Measurements from ENCODE around the gene SPOPL.

Gene SPOPL

GRCh38 chr2:138610201-138610953, 108.8 kb downstream of the SPOPL start:
- DNase-seq, result no peak

- no peak for DNase-seq
These were observed 113.7 kb downstream of the SPOPL start for GRCh38 chr2:138615257-138615656.

GRCh38 chr2:138617026-138617425, 115.5 kb downstream of the SPOPL start:
- no peak for DNase-seq

- DNase-seq, result no peak
These were observed 117.4 kb downstream of the SPOPL start for GRCh38 chr2:138618971-138619370.

- no peak for DNase-seq
These were observed 118.9 kb downstream of the SPOPL start for GRCh38 chr2:138620431-138620830.

- DNase-seq, result no peak
These were observed 119.6 kb downstream of the SPOPL start for GRCh38 chr2:138621139-138621538.

- DNase-seq, result no peak
These were observed 121.0 kb downstream of the SPOPL start for GRCh38 chr2:138622613-138623012.
